ENCODE results near the gene NPHS1.
A peak's percentile ranks its signal among the peaks of the same experiment; 100 is the strongest.
"Not testable (repeated sequence)": the region's sequence is repeated elsewhere in the genome, so short reads cannot be mapped to it uniquely, and the experiment has no call there.

NPHS1 gene

DNA sequence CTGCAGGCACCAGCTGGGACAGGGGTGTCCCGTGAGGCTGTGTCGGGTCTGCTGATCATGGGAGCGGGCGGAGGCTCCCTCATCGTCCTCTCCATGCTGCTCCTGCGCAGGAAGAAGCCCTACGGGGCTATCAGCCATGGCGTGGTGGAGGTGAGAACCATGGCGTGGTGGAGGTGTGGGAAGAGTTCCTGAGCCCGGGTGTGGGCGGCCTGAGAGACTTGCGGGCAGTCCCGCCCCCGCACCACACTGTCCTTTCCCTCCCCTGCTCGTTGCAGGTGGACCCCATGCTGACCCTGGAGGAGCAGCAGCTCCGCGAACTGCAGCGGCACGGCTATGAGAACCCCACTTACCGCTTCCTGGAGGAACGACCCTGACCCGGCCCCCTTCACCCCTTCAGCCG, 26.8 kb upstream of the NPHS1 start:
- no peak for DNase-seq

DNA sequence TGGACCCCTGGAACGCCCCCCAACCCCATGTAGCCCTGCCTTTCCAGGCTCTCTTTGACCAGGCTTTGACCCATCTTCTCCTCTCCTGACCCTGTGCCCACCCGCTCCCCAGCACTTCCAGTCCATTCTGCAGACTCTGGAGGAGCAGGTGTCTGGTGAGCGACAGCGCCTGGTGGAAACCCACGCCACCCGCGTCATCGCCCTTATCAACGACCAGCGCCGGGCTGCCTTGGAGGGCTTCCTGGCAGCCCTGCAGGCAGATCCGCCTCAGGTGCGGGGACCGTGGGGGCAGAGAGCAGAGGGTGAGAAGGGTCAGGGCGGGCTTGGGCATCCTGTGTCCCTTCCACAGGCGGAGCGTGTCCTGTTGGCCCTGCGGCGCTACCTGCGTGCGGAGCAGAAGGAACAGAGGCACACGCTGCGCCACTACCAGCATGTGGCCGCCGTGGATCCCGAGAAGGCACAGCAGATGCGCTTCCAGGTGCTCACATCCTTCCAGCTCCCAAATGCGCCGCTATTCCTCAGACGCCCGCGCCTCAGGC, 22.2 kb upstream of the NPHS1 start:
- no peak for DNase-seq

DNA sequence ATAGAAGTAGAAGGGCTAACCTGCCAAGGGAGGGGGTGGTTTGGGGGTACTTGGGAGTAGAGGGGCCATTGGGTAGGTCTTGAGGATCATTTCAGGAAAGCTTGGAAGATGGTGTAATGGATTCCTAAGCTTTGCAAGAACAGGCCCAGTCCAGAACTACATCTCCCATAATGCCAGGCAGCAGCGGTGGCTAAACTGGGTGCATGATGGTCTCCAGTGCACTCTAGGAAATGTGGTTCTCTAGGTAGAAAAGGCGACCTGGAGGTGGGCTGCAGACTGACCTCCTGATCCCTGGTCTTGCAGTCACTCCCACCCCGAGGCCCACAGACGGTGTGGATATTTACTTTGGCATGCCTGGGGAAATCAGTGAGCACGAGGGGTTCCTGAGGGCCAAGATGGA, 19.9 kb upstream of the NPHS1 start:
- no peak for DNase-seq

DNA sequence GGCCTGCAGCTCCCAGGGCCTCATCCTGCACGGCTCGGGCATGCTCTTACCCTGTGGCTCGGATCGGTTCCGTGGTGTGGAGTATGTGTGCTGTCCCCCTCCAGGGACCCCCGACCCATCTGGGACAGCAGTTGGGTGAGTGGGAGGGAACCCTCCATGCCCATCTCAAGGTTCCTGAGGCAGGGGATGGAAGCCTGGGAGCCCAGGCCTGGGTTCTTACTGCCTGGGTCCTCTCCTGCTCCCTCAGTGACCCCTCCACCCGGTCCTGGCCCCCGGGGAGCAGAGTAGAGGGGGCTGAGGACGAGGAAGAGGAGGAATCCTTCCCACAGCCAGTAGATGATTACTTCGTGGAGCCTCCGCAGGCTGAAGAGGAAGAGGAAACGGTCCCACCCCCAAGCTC, 19.3 kb upstream of the NPHS1 start:
- DNase-seq, result no peak

DNA sequence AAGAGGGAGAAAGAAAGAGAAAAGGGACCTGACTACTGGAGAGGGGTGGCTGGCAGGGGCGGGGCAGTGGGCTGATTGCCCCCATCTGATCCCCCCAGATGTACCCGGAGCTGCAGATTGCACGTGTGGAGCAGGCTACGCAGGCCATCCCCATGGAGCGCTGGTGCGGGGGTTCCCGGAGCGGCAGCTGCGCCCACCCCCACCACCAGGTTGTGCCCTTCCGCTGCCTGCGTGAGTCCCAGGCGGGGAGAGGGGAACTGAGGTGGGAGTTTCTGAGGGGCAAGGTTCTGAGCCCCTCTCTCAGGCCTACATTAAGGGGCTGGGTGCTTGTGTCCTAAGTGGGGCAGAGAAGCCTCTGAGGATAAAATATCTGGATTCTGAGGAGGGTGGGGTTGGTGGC, 18.5 kb upstream of the NPHS1 start:
- no peak for DNase-seq

DNA sequence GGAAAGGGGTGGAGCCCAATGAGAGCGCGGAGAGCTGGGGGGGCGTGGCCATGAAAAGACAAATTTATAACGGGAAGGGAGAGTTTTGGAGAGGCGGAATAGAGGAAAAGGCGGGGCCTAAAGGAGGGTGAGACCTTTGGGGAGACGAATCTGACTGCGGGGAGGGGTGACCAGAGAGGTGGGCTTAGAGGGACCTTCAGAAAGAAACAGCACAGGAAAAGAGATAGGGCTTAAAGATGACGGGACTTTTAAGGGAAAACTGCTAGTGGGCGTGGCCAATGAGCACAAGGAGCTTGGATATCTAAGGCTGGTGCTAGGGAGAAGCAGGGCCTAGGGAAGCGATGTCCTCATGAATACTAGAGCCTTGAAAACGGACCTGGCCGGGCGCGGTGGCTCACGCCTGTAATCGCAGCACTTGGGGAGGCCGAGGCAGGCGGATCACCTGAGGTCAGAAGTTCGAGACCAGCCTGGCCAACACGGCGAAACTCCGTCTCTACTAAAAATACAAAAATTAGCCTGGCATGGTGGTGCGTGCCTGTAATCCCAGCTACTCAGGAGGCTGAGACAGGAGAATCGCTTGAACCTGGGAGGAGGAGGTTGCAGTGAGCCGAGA, 17.9 kb upstream of the NPHS1 start:
- not testable (repeated sequence) for DNase-seq

DNA sequence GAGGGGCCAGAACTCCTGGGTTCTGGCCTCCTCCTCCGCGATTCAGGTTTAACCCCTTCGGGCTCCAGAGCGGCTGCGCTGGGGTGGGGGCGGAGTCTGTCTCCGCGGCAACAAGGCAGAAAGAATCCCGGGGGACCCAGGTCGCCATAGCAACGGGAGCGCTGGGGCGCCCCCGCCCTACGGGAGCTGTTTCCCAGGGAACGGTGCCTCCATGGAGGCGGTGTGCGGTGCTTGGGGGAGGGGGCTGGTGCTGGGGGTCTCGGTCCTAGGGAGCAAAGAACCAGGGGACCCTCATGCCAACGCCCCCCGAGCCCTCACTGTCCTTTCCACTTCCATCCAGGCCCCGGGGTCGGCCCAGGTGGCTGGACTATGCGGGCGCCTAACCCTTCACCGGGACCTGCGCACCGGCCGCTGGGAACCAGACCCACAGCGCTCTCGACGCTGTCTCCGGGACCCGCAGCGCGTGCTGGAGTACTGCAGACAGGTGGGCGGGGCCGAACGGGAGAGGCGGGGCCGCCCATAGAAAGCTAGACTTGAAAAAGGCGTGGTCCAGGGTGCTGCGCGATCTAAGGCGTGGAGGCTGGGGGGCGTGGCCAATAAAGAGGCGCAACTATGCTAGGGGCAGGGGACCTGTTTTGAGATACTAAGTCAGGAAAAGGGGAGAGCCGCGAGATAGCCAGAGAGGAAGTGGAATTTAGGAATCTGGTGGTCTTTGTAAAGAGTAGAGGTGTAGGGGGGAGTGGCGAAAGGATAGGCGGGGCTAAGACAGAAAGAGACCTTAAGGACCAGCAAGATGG, 17.2 kb upstream of the NPHS1 start:
- peak; percentile 70 for DNase-seq

DNA sequence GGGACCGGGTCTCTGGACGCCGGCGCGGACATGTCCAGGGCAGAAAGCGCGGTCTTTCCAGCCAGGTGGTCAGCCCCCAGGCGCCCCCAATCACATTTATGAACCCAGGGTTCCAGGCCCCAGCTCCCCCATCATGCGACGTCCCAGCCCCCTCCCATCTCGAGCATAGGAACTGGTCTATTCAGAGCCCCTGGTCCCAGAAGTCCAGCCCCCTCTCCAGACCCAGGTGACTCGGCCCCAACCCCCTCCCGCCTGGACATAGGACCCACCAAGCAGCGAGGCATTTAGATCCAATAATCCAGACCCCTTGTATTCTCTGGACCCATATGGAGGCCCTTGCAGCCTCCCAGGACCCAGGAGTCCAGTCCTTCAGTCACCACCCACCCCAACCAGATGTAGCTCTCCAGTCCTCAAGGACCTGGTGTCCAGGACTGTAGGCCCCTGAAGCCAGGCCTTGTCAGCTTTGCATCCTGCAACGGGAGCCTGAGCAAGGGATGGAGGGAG, 16.6 kb upstream of the NPHS1 start:
- DNase-seq, result no peak

DNA sequence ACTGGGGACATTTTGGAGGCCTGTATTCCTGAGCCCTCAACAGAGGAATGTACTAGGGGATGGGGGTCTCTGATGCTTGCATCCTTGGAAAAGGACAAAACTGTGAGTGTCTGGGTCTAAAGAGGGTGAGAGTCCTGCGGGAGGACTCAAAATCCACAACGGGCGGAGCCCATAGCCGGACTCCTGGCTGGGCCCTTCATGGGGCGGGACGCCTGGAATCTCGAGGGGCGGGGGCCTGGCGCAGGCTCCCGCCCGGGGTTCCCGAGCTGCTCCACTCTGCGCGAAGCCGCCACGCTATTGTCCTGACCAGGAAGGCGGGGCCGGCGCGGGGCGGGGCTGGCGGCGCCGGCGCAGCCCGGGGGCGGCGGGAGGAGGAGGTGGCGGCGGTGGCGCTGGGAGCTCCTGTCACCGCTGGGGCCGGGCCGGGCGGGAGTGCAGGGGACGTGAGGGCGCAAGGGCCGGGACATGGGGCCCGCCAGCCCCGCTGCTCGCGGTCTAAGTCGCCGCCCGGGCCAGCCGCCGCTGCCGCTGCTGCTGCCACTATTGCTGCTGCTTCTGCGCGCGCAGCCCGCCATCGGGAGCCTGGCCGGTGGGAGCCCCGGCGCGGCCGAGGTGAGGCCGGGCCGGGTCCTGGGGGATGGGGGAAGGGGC, 16.0 kb upstream of the NPHS1 start, which contains the start of gene APLP1:
APLP1 (plus strand) TSS at position 403 of the 651 bp plus-strand sequence; CDS start at position 466, 63 bp downstream.
- DNase-seq, result peak; percentile 89

DNA sequence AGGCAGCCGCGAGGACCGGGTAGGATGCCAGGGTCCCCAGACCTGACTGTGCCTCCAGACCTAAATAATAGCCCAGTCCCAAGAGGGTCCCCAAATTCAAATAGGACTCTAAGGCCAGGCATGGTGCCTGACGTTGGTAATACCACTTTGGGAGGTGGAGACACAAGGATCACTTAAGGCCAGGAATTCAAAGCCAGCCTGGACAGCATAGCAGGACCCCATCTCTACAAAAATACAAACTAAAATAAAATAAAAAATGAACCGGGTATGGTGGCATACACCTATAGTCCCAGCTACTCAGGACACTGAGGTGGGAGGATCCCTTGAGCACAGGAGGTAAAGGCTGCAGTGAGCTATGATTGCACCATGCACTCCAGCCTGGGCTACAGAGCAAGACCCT, 10.7 kb upstream of the NPHS1 start:
- no peak for DNase-seq

DNA sequence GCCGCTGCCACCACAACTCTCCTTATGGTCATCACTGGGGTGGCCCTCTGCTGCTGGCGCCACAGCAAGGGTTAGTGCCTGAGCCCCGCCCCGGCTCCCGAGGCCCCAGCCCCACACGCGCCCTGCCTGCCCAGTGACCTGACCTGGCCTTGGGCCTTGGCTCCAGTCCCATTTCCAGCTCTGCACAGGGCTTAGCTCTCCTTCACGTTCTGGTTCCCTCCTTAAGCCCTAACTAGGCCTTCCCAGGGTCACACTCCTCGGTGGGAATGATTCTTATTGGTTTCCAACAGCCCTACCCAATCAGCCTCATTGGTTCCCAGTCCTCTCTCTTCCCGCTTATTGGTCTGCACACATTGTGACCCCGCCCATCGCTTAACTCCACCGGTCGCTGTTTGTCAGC, 10.2 kb upstream of the NPHS1 start:
- no peak for DNase-seq

DNA sequence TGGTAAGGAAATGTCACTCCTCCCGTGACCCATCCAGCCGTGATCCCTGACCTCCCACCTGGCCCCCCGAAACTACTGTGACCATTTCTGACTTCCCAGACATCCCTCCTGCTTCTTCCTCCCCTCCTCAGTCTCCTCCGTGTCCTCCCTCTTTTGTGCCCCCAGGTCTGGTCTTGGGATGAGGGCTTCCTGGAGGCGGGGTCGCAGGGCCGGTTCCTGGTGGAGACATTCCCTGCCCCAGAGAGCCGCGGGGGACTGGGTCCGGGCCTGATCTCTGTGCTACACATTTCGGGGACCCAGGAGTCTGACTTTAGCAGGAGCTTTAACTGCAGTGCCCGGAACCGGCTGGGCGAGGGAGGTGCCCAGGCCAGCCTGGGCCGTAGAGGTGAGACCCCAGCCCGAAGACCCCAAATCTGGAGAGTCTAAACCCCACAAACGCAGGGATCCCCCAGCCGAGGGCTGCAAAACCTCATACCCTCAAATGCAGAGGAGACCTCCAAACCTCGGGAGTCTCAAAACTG, 9.4 kb upstream of the NPHS1 start:
- DNase-seq, result no peak

DNA sequence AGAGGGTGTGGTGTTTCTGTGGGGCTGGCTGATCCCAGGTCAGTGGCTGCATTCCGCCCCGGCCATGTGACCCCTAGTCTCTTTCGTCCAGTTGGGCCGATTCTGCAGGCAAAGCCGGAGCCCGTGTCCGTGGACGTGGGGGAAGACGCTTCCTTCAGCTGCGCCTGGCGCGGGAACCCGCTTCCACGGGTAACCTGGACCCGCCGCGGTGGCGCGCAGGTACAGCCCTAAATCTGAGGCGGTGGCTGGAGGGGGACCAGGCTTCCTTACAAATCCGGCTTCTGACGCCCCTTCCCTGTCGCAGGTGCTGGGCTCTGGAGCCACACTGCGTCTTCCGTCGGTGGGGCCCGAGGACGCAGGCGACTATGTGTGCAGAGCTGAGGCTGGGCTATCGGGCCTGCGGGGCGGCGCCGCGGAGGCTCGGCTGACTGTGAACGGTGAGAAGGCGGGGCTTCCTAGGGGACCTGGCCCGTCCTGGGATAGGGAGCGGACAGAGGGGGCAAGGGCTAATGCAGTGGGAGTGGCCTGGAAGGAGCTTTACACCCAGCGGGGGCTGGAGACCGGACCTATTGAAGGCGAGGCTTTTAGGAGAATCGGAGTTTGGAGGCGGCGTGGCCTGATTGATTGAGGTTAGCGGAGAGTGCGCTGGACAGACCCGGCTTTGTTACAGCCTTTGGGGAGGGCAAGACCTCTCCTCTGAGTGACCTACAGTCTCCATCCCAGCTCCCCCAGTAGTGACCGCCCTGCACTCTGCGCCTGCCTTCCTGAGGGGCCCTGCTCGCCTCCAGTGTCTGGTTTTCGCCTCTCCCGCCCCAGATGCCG, 8.7 kb upstream of the NPHS1 start:
- DNase-seq, result no peak

DNA sequence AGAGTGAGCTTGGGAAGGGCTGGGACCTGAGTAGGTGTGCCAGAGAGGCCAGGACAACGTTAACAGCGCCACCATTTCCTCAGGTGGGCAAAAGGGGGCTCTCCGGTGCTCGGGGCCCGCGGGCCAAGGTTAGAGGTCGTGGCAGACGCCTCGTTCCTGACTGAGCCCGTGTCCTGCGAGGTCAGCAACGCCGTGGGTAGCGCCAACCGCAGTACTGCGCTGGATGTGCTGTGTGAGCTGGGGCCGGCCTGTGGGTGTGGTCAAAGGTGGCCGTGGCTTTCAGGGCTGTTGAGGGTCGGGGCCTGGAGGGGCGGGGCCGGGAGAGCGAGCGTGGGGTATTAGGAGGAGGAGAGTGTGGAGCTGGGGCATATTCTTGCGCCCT, 8.1 kb upstream of the NPHS1 start:
- no peak for DNase-seq

DNA sequence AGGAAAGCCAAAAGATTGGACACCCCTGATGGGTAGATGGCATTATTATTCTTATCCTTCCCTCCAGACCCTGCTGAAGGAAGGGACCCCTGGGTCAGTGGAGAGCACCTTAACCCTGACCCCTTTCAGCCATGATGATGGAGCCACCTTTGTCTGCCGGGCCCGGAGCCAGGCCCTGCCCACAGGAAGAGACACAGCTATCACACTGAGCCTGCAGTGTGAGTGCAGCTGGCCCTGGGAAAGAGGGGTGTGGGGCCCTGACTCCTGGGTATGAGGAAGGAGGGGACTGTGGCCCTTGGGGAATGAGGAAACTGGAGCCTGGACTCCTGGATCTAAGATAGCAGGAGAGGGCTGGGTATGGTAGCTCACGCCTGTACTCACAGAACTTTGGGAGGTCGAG, 7.1 kb upstream of the NPHS1 start:
- no peak for DNase-seq

DNA sequence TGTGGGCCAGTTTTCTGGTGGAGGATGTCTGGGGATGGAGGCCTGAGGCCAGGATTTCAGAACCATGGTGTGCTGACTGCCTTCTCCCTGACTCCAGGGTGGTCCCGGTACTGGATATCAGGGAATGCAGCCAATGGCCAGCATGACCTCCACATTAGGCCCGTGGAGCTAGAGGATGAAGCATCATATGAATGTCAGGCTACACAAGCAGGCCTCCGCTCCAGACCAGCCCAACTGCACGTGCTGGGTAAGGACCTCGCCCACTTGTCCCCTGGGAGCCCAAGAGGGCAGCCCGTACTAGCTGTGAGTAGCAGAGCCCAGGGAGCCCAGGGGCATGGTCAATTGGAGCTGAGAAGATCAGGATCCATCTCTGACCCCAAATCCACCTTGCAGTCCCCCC, 6.0 kb upstream of the NPHS1 start:
- no peak for DNase-seq

DNA sequence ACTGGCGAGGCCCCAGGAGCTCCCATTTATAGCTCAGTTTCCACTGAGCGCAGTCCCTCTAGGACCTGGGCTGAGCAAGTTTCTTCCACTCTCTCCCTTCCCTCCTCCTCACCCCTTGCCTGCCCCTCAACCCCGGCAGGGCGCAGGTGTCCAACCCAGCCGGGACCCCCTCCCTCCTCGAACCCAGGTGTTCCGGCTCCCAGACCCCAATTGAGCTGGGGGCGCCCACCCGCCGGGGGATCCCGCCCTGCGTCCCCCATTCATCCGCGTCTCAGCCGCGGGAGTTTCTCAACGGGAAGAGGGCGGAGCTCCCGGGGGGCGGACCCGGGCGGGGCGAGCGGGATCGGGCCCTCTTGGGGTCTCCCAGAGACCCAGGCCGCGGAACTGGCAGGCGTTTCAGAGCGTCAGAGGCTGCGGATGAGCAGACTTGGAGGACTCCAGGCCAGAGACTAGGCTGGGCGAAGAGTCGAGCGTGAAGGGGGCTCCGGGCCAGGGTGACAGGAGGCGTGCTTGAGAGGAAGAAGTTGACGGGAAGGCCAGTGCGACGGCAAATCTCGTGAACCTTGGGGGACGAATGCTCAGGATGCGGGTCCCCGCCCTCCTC, 4.3 kb upstream of the NPHS1 start, which contains the start of gene KIRREL2:
KIRREL2 (plus strand) TSS at position 366 of the 604 bp plus-strand sequence; CDS start at position 575, 209 bp downstream.
- no peak for DNase-seq

DNA sequence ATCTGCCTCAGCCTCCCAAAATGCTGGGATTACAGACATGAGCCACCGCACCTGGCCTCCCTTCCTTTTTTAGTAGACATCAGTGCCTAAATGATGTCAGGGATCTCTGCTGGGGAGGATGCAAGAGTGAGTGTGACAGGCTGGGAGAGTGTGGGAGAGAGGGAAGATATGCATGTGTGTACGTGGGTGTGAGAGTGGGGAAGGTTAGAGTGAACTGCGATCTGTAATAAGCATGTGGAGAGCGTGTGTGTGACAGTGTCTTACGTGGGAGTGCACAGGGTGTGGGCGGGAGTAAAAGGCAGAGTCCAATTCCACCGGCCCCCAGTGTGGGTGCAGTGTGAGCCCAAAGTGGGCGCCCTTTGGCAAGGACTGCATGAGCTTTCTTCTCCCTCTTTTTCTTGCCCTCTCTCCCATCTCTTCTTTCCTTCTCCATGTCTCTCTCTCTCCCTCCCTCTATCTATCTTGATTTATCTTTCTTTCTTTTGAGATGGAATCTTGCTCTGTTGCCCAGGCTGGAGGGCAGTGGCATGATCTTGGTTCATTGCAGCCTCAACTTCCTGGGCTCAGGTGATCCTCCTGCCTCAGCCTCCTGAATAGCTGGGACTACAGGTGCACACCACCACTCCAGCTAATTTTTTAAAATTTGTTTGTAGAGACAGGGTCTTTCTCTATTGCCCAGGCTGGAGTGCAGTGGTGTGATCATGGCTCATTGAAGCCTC, 893 bp upstream of the NPHS1 start:
- DNase-seq, result no peak

DNA sequence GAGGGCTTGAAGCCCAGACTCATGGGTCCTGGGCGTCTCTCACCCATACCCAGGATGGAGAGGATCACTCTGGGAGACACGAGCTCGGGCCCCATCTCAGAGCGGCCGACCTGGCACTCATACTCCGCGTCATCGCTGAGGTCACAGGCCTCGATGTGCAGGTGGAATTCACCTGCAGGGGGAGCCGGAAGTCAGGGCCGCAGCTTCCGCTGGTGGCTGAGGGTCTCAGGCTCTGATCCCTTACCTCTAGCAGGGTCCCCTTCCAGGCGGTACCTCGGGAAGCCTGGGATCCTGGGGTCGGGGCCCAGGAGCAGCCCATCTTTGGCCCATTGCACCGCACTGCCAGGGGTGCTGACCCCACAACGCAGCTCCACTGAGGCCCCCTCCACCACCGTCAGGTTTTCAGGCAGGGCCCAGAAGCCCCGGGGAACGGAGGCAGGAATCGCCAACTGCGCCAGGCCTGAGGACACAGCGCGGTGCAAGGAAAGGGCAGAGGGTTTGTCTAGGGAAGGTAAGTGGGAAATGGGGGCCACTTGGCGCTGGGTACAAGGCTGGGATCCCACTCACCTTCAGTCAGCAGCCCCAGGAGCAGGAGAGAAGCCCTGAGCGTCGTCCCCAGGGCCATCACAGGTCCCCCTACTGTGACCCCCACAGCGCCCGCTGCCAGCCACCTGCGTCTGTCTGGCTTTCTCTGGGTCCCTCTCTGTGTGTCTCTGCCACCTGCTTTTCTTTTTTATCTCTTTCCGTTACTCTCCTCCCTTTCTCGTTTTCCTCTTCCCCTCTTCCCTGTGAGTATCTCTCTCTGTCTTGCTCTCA, 883 bp downstream of the NPHS1 start:
- DNase-seq, result no peak

DNA sequence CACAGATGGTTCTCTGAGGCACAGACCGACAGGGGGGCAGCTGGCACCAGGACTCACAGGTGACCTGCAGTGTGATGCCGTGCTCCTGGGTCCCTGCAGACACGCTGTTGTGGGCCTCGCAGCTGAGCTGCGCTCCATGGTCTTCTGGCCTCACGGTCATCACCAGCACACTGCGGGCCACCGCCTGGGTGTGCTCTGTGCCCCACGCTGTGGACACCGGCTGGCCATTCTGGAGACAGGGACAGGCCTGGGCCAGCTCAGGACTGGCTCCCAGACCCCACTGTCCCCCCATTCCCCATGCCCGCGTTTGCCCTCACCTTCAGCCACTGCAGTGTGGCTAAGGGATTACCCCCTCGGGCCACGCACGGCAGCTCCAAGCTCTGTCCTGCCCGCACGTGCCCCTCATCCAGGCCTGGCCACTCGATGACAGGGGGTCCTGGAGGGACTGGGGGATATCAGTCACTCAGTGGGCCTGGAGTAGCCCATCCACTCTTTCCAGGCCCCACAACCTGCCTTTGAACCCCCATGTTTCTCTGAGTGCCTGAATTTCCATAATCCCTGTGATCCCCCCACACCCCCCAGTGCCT, 3.3 kb downstream of the NPHS1 start:
- no peak for DNase-seq

Measured in midbrain (tissue), 1 donor.